Measurements from ENCODE around the gene FGF8. TPM values are rescaled to one million over a fixed set of nuclear protein-coding genes. Genes with fewer than 3 reads are reported as not detected.

FGF8 gene
- total RNA-seq, 1 experiment from 2014 or later, result 0.39 TPM

Other genes starting within 250 kb of the FGF8 start
- 36.1 TPM for gene POLL, start 187.9 kb downstream of the FGF8 start, total RNA-seq (2021; ENCODE audit: unreplicated experiment)
- gene DPCD, start 187.8 kb downstream of the FGF8 start, total RNA-seq (2021; ENCODE audit: unreplicated experiment), result 27.6 TPM
- gene FBXW4, start 80.9 kb downstream of the FGF8 start, total RNA-seq (2021; ENCODE audit: unreplicated experiment), result 61.5 TPM
- 109 TPM for gene NPM3, start 7.3 kb upstream of the FGF8 start, total RNA-seq (2021; ENCODE audit: unreplicated experiment)
- 117 TPM for gene OGA, start 42.3 kb upstream of the FGF8 start, total RNA-seq (2021; ENCODE audit: unreplicated experiment)
- gene KCNIP2, start 67.7 kb upstream of the FGF8 start, total RNA-seq (2021; ENCODE audit: unreplicated experiment), result 4.3 TPM